Stimulated activated CD8-positive, alpha-beta memory T cell treated with anti-CD3 and anti-CD28 coated beads, Interleukin-12 subunit alpha, Interleukin-12 subunit beta, amount 100 ng/mL, for 4 hours (primary cell): ENCODE results near the gene ACSF3.
"Not testable (repeated sequence)": the region's sequence is repeated elsewhere in the genome, so short reads cannot be mapped to it uniquely, and the experiment has no call there.

Source experiments
- DNase-seq: peaks from one replicate; pipeline ENCODE4 v3.0.0-alpha.2; 2020; ENCODE audit warnings: low read depth

The ACSF3 gene

GRCh38 chr16:89175280-89176146 is 81.9 kb downstream of the ACSF3 start:
- no peak for DNase-seq

GRCh38 chr16:89176147-89176690 is 82.6 kb downstream of the ACSF3 start:
- DNase-seq, result no peak

GRCh38 chr16:89176717-89177116 is 83.1 kb downstream of the ACSF3 start:
- DNase-seq, result no peak

- no peak for DNase-seq
Measured at GRCh38 chr16:89177501-89177900, 83.8 kb downstream of the ACSF3 start.

- DNase-seq, result no peak
Measured at GRCh38 chr16:89178453-89179147, 84.9 kb downstream of the ACSF3 start.

GRCh38 chr16:89179148-89179484 is 85.5 kb downstream of the ACSF3 start:
- DNase-seq, result no peak

GRCh38 chr16:89179656-89180315 is 86.1 kb downstream of the ACSF3 start:
- no peak for DNase-seq

GRCh38 chr16:89183463-89183862 is 89.8 kb downstream of the ACSF3 start:
- DNase-seq, result no peak

GRCh38 chr16:89183975-89184676 is 90.5 kb downstream of the ACSF3 start:
- DNase-seq, result no peak

GRCh38 chr16:89184677-89184932 is 91.0 kb downstream of the ACSF3 start:
- DNase-seq, result no peak

- DNase-seq, result no peak
Measured at GRCh38 chr16:89184933-89185794, 91.5 kb downstream of the ACSF3 start.

GRCh38 chr16:89185887-89186592 is 92.4 kb downstream of the ACSF3 start:
- not testable (repeated sequence) for DNase-seq

GRCh38 chr16:89186593-89187031 is 93.0 kb downstream of the ACSF3 start:
- not testable (repeated sequence) for DNase-seq

- no peak for DNase-seq
Measured at GRCh38 chr16:89187032-89187769, 93.5 kb downstream of the ACSF3 start.

- no peak for DNase-seq
Measured at GRCh38 chr16:89187770-89188392, 94.2 kb downstream of the ACSF3 start.

GRCh38 chr16:89188471-89189357 is 95.1 kb downstream of the ACSF3 start:
- not testable (repeated sequence) for DNase-seq

- no peak for DNase-seq
Measured at GRCh38 chr16:89189358-89190025, 95.8 kb downstream of the ACSF3 start.
